Fibroblast of lung (primary cell): ENCODE data around the gene FAF2. TPM values are rescaled to one million over a fixed set of nuclear protein-coding genes. Genes with fewer than 3 reads are reported as not detected.
"Not testable (repeated sequence)": the region's sequence is repeated elsewhere in the genome, so short reads cannot be mapped to it uniquely, and the experiment has no call there.

Experiments
- DNase-seq, 2 donors: peaks; one replicate each; pipeline versions ENCODE4 v3.0.0 to v3.0.0-alpha.2; 2010; ENCODE audit warnings: low read depth in 2 of 2
- H2AFZ ChIP-seq: 2 replicates; pipeline ENCODE4 v1.5.1; 2012; ENCODE audit warnings: low read length, control low read depth, inconsistent platforms
- H3K27ac ChIP-seq: 2 replicates; pipeline ENCODE4 v1.5.1; 2011; ENCODE audit warnings: low read length, control low read depth; ENCODE audit not compliant: insufficient read depth
- H3K27me3 ChIP-seq: 2 replicates; pipeline ENCODE4 v1.5.1; 2011; ENCODE audit warnings: mild to moderate bottlenecking, low read length; ENCODE audit not compliant: control insufficient read depth, insufficient read depth
- H3K36me3 ChIP-seq: 2 replicates; pipeline ENCODE4 v1.5.1; 2011; ENCODE audit warnings: low read length; ENCODE audit not compliant: control insufficient read depth, insufficient read depth
- H3K4me1 ChIP-seq: 2 replicates; pipeline ENCODE4 v1.5.1; 2011; ENCODE audit warnings: low read length; ENCODE audit not compliant: control insufficient read depth, insufficient read depth; ENCODE audit errors: extremely low read depth
- H3K4me2 ChIP-seq: 2 replicates; pipeline ENCODE4 v1.5.1; 2011; ENCODE audit warnings: low read length, control low read depth; ENCODE audit not compliant: insufficient read depth; ENCODE audit errors: extremely low read depth
- H3K4me3 ChIP-seq, 4 experiments: fragments of 200-600 bp in 1 of 4; sonication (generic) in 1 of 4; replicated peaks in 1 of 4; 2 replicates each; pipeline ENCODE4 v1.5.1; 2011 to 2016; ENCODE audit warnings: low read length in 4 of 4, low read depth in 3 of 4, mild to moderate bottlenecking in 3 of 4, control low read depth in 2 of 4, inconsistent platforms in 1 of 4, mixed read lengths in 1 of 4; ENCODE audit not compliant: insufficient read depth in 1 of 4; ENCODE audit errors: control extremely low read depth in 1 of 4
- H3K79me2 ChIP-seq: 2 replicates; pipeline ENCODE4 v1.5.1; 2012; ENCODE audit warnings: mild to moderate bottlenecking, low read length, inconsistent platforms; ENCODE audit not compliant: control insufficient read depth, insufficient read depth
- H3K9ac ChIP-seq: 2 replicates; pipeline ENCODE4 v1.5.1; 2011; ENCODE audit warnings: mild to moderate bottlenecking, low read length, control low read depth; ENCODE audit not compliant: insufficient read depth
- H3K9me3 ChIP-seq: 2 replicates; pipeline ENCODE4 v1.5.1; 2012; ENCODE audit warnings: low read depth, low read length; ENCODE audit not compliant: control insufficient read depth, insufficient read depth
- H4K20me1 ChIP-seq: 2 replicates; pipeline ENCODE4 v1.5.1; 2011; ENCODE audit warnings: low read length; ENCODE audit not compliant: control insufficient read depth, insufficient read depth; ENCODE audit errors: extremely low read depth
- EZH2 ChIP-seq: IDR thresholded peaks from 2 replicates; pipeline ENCODE4 v1.5.1; 2012; ENCODE audit warnings: low read length, control low read depth, mild to moderate bottlenecking; ENCODE audit errors: missing control alignments
- polyA plus RNA-seq, 2 donors: library from polyadenylated mRNA; depleted of rRNA in 1 of 2; stranded (reverse) in 1 of 2; unstranded in 1 of 2; fragments of >200 nt; gene quantifications; 2 replicates each; pipeline ENCODE4 v1.2.1, GENCODE V29; 2011 to 2012; ENCODE audit warnings: missing spikeins in 1 of 2
- total RNA-seq: library from RNA; depleted of rRNA; stranded (reverse); fragments of >200 nt; gene quantifications from 2 replicates; pipeline ENCODE4 v1.2.1, GENCODE V29; 2014
- TF ChIP-seq, protein P1 (sequence below), 2 donors: IDR thresholded peaks in 1 of 2; conservative IDR thresholded peaks in 1 of 2; 1 replicate in 1 of 2; 2 replicates in 1 of 2; pipeline ENCODE4 v1.5.1; 2011 to 2012; ENCODE audit warnings: low read length in 2 of 2, control low read depth in 1 of 2, inconsistent platforms in 1 of 2, low read depth in 1 of 2, mild to moderate bottlenecking in 1 of 2

FAF2 gene
- total and polyA plus RNA-seq, 2 donors (not counting 1 experiment from before 2014, with no cell fraction given) = 38.5 to 55.5 TPM

DNA sequence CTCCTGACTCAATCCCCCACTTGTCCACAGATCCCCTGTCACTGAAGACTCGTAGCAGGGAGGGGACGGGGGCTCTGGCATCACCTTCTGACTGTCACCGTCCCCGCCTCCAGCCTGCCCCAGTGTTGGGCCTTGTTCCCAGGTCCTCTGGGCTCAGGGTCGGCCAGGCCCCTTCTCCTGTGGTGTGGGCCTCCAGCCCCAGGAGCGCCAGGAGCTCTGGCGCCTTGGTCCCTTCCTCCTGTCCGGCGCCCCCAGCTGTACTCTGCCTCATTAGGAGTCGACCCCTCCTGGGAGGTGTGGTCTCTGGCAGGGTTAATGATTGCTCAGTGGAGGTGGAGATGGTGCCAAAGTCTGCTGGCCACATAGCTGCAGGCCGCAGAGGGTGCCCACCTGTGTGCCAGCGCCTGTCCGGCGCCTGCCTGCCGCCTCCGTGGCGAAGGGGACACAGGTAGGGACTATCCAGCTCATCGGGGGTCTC lies 100.8 kb downstream of the FAF2 start, which contains the start of gene CDHR2:
Gene CDHR2 (plus strand): TSS at position 376 of the 478 bp plus-strand sequence. CDS start 16,011 bp downstream, outside the sequence.
- H3K9me3 ChIP-seq = no peaks in the 10 kb centered on the region
- H4K20me1 ChIP-seq = no peaks in the 10 kb centered on the region
- H3K27ac ChIP-seq = no peak within 1 kb of the TSS
- no peak for DNase-seq
- H2AFZ ChIP-seq = no peak within 1 kb of the TSS
- H3K4me1 ChIP-seq = peaks cover under 1% of the 10 kb centered on the region
- no peaks in the 10 kb centered on the region for H3K27me3 ChIP-seq
- no peak within 1 kb of the TSS for H3K9ac ChIP-seq
- H3K36me3 ChIP-seq = no peaks in the 10 kb centered on the region
- TF ChIP-seq, protein P1, sequence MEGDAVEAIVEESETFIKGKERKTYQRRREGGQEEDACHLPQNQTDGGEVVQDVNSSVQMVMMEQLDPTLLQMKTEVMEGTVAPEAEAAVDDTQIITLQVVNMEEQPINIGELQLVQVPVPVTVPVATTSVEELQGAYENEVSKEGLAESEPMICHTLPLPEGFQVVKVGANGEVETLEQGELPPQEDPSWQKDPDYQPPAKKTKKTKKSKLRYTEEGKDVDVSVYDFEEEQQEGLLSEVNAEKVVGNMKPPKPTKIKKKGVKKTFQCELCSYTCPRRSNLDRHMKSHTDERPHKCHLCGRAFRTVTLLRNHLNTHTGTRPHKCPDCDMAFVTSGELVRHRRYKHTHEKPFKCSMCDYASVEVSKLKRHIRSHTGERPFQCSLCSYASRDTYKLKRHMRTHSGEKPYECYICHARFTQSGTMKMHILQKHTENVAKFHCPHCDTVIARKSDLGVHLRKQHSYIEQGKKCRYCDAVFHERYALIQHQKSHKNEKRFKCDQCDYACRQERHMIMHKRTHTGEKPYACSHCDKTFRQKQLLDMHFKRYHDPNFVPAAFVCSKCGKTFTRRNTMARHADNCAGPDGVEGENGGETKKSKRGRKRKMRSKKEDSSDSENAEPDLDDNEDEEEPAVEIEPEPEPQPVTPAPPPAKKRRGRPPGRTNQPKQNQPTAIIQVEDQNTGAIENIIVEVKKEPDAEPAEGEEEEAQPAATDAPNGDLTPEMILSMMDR (conservative IDR thresholded peaks at IDR 0.05 in 1 of 2, IDR thresholded peaks at IDR 0.05 in 1 of 2; ENCODE audit: low read depth in 1 of 2, low read length in 2 of 2) = no peak
- TF ChIP-seq EZH2 = no peak
- H3K4me3 ChIP-seq = no peak within 1 kb of the TSS
- H3K4me2 ChIP-seq = no peak within 1 kb of the TSS
- no peaks in the 10 kb centered on the region for H3K79me2 ChIP-seq

GRCh38 chr5:176549871-176550270 lies 101.7 kb downstream of the FAF2 start:
- Histone ChIP-seq H3K79me2 (no peaks in the 10 kb centered on the region), H4K20me1 (no peaks in the 10 kb centered on the region), H3K4me2 (no peak overlapping the region), H3K9me3 (no peaks in the 10 kb centered on the region), H3K36me3 (no peaks in the 10 kb centered on the region), H3K27me3 (no peaks in the 10 kb centered on the region), H3K9ac (no peak overlapping the region), H3K27ac (no peak overlapping the region), H3K4me3 (no peak overlapping the region), H2AFZ (no peak overlapping the region), H3K4me1 (no peaks in the 10 kb centered on the region)
- TF ChIP-seq EZH2 = no peak
- TF ChIP-seq, protein P1 (conservative IDR thresholded peaks at IDR 0.05 in 1 of 2, IDR thresholded peaks at IDR 0.05 in 1 of 2; ENCODE audit: low read depth in 1 of 2, low read length in 2 of 2) = no peak
- DNase-seq = no peak

DNA sequence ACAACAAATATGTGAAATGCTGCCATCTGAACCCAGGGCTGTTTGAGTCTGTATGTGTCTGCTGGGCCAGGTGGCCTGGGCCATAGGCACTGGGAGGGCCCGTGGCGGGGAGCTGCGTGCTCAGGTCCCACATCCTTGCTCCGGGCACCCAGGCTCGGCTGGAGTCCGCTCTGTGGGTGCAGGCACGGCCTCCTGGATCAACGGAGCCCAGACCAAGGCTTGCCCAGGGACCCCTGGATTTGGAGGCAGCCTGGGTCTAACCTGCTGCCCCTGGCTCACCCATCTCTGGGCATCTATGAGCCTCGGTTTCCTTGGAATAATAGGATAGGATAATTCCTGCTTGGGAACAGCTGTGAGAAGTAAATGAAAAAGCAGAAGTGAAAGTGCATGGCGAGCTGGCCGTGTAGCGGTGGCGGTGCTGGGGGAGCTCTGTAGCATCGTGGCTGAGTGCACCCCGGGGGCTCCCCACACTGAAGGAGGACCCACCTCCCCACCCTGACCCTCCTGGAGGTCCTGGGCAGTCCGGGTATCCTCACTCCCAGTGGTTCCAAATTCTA lies 102.2 kb downstream of the FAF2 start:
- Histone ChIP-seq H3K27me3 (no peaks in the 10 kb centered on the region), H3K27ac (no peak overlapping the region), H3K9me3 (no peaks in the 10 kb centered on the region), H3K4me3 (no peak overlapping the region), H3K79me2 (no peaks in the 10 kb centered on the region), H3K4me2 (peak overlapping the region; percentile 32), H2AFZ (no peak overlapping the region), H3K36me3 (no peaks in the 10 kb centered on the region), H4K20me1 (no peaks in the 10 kb centered on the region), H3K9ac (no peak overlapping the region), H3K4me1 (no peaks in the 10 kb centered on the region)
- no peak for TF ChIP-seq EZH2
- TF ChIP-seq, protein P1 (conservative IDR thresholded peaks at IDR 0.05 in 1 of 2, IDR thresholded peaks at IDR 0.05 in 1 of 2; ENCODE audit: low read depth in 1 of 2, low read length in 2 of 2) = no peak
- DNase-seq = no peak

DNA sequence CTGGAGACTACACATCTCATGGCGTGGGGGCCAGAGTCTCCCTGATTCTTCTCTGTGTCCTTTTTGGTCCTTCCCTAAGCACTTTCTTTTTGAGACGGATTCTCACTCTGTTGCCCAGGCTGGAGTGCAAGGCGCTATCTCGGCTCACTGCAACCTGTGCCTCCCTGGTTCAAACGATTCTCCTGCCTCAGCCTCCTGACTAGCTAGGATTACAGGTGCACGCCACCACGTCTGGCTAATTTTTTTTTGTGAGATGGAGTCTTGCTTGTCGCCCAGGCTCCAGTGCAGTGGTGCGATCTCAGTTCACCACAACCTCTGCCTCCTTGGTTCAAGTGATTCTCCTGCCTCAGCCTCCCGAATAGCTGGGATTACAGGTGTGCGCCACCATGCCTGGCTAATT lies 102.8 kb downstream of the FAF2 start:
- H3K27me3 ChIP-seq, H3K4me2 ChIP-seq, H4K20me1 ChIP-seq, H2AFZ ChIP-seq, H3K36me3 ChIP-seq, H3K27ac ChIP-seq, H3K4me1 ChIP-seq, H3K79me2 ChIP-seq, H3K4me3 ChIP-seq, H3K9ac ChIP-seq, DNase-seq, H3K9me3 ChIP-seq: not testable (repeated sequence)
